ENCODE data around the gene TTC33.
"Not testable (repeated sequence)": the region's sequence is repeated elsewhere in the genome, so short reads cannot be mapped to it uniquely, and the experiment has no call there.

Gene TTC33

GRCh38 chr5:40779561-40779960 is 23.8 kb upstream of the TTC33 start:
- DNase-seq, result no peak

DNA sequence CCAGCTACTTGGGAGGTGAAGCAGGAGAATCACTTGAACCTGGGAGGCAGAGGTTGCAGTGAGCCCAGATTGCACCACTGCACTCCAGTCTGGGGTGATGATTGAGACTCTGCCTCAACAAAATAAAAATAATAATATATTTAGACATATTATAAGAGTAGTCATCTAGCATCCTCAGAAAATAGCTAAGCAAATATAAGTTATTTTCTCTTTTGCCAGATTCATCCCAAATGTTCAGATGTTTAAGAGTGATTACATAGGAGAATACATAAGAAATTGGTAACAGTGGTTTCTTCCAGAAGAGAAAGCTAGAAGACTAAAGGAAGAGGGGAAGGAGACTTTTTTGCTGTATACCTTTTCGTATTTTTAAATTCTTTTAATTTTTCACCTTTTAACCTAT is 22.4 kb upstream of the TTC33 start:
- DNase-seq, result no peak

DNA sequence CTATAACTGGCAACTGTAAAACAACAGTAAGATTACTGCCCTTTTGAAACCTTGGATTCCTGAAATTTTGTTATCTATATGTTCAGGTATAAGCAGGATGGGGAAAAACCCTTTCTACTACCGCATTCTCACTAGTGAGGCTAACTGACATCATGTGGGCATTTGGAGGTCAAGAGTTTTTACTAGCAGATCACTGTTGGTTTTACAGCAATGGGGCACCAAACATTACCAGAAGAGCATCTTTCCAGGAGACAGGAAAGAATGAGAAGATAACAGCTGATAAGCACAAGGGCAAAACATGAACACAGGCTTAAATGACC is 20.9 kb upstream of the TTC33 start:
- no peak for DNase-seq

DNA sequence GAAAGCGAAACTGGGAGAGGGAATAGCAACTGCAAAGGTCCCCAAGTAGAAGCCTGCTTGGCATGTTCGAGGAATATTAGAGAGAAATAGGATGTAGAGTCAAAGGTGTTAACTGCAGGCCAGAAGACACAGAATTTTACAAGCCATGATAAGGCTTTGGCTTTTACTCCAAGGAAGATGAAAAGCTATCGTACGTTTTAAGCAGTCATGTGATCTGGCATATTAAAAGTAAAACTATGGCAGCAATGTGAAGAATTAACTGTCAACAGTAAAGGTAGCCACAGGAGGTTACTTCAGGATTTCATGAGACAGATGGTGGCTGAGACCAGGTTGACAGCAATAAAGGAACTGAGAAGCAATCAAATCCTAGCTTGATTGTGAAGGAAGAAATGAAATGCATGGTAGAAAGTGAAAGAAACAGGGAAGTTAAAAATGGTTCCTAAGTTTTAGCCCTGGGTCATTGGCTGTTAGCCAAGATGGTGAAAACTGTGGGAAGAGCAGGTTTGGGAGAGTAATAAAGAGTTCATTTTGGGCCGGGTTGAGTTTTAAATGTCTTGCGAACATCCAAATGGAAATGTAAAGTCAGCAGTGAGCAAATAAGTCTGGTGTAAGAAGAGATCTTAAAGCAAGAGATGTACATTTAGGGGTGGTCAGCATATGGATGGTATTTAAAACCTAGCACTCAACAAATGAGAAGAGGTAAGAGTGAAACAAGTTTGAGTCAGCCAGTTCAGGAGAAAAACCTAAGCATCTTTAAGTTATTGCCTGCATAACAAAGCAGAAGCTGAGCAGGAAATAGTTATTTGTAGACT is 20.3 kb upstream of the TTC33 start:
- no peak for DNase-seq

DNA sequence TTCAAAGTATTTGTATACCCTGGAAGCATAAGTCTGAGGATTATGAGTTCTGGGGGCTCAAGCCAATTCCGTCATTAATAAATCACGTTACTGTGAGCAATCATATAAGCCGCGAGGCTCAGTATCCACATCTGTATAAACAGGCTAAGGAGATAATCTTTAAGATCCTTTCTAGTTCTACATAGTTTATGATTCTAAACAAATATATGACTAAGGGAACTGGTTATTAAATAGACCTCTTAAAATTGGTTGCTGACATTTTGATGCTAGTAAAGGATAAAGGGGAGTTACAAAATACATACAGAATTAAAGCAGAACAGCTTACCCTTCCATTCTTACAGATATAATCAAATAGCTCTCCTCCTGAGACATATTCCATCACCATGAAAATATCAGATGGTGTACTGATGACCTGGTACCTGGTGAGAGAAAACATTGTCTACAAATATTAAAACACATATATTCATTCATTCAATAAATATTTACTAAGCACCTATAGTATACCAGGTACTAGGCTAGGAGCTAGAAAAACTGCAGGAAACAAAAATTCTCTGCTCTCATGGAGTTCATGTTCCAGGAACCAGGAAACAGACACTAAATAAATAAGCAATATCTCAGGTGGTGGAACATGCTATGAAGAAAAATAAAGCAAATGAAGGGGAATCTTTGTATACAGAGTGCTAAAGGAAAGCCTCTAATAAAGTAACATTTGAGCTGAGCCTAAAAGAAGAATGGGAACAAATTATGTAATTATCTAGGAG is 19.5 kb upstream of the TTC33 start:
- no peak for DNase-seq

GRCh38 chr5:40774623-40775022 is 18.9 kb upstream of the TTC33 start:
- DNase-seq, result no peak

DNA sequence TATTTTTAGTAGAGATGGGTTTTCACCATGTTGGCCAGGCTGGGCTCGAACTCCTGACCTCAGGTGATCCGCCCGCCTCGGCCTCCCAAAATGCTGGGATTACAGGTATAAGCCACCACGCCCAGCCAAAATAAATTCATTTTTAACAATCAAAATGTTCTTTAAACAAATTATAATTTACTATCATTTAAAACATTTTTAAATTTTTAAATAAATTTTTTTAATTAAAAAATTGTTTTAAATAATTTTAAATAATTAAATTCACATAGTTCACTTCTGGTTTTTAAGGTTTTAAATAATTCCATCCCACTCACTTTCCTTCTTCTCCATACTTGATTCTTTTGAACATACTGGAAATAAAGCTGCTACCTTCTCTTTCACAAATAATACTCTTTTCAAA is 15.0 kb upstream of the TTC33 start:
- DNase-seq, result no peak

DNA sequence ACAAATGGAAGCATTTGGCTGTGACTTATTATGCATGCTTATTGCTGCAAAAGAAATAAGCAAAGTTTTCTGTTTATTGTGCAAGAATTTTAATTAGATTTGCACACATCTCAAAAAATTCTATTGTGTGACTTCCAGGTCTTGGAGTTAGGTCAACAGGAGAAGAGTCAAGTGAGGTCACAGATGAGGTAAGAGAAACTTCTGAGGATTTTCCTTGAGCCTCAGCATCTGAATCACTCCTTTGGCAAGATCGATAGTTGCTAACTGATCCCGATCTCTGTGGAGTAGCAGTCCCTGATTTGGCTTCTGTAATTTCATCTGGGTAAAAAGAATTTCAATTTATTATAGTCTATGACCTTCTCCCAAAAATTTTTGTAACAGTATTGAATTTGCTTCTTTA is 6.9 kb upstream of the TTC33 start:
- no peak for DNase-seq

DNA sequence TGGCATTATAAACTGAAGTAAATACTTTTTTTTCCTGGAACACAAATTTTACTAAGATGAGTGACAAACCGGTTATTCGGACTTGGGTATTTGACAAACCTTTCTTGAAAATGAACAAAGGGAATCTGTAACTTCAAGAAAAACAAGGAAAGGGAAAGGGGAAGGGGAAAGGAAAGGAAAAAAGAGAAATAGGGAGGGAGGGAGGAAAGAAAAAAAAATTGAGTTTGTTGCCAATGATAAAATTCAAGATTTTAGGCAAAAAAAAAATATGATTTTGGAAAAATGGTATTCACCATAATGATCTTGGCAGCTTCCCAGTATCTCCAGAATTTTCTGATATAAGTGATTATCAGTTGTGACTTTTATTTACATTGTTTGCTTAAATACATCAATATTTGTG is 1.6 kb upstream of the TTC33 start:
- no peak for DNase-seq

GRCh38 chr5:40755093-40755406 is 711 bp downstream of the TTC33 start:
- peak; percentile 87 for DNase-seq

DNA sequence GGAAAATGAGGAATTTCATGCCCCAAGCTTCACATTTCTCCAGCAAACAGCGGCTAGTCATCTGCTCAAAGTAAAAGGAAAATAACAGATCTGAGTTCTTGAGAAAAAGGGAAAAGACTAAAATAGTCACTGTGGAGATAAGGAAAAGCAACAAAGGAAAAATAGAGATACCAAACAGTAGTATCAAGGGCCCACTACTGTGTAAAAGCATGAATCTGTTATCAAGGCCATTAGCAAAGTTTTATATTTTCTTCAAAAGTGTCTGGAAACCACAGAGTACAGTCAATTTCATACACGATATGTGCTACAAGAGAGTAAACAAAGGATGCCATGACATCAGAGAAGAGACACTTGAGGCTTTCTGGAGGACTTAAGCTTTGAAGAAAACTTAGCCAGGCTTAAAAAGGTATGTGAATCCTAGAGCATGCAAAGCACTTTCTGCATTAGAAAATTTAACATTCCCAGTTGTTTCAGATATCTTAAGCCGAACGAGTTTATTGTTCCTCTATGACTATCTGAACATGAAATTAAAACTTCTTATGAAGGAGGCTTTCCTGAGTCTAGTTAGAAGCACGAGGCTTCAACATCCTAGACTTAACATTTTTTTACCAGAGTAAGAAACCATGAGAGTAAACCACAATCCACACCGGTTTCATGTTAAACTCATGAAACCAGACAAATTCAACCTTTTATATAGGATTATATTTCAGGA is 1.2 kb downstream of the TTC33 start:
- no peak for DNase-seq

- peak; percentile 16 for DNase-seq
These were observed 9.1 kb downstream of the TTC33 start for GRCh38 chr5:40746703-40747102.

DNA sequence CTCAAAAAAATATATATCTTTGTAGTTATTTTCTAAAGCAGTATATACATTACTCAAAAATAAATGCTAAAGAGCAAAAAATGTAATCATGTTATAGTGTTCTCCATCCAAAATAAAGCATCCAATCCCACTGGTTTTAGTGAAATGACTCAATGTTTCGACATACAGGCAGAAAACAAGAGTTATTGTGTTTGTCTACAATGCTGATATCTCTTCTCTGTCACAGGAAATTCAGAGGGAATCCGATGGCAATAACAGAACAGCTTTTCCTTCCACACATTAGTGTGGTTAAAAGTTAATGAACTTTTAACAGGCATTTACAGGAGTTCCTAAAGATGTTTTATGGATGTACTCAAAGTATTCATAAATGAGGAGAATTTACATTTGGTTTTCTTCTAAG is 12.0 kb downstream of the TTC33 start:
- no peak for DNase-seq

- DNase-seq, result no peak
These were observed 17.3 kb downstream of the TTC33 start for GRCh38 chr5:40738502-40738901.

- DNase-seq, result peak; percentile 48
These were observed 19.5 kb downstream of the TTC33 start for GRCh38 chr5:40736103-40736875.

DNA sequence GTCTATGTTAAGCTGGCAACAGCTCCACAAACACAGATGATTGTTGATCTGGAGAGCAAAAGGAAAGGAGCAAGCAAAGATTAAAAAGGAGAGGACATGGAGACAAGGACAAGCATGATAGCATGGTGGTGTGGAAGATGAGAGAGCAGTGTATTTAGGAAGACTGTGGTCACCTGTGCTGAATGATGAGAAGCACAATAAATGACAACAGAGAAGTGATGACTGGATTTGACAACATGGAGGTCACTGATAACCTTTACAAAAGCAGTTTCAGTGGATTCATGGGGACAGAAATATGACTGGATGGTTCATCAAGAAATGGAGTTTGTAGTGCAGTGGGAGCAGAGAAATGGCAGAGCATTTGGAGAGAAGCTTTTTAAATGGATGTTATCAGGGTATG is 20.2 kb downstream of the TTC33 start:
- no peak for DNase-seq

DNA sequence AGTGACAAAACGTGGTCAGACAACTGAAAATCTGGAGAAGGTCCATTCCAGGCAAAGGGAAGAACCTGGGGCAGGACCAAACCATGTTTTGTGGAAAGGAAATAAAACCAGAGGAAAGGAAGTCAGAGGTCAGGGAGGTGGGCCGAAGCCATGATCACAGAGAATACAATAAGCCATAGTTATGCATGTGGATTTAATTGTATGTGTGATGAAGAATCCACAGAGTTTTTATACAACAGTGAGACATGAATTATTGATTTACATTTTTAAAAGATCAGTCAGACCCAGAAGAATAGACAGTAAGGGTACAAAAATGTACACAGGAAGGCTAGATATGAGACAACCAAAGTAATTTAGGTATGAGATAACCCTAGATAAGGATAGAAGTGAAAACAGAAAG is 20.8 kb downstream of the TTC33 start:
- DNase-seq, result no peak

GRCh38 chr5:40733879-40734563 is 21.7 kb downstream of the TTC33 start:
- no peak for DNase-seq

DNA sequence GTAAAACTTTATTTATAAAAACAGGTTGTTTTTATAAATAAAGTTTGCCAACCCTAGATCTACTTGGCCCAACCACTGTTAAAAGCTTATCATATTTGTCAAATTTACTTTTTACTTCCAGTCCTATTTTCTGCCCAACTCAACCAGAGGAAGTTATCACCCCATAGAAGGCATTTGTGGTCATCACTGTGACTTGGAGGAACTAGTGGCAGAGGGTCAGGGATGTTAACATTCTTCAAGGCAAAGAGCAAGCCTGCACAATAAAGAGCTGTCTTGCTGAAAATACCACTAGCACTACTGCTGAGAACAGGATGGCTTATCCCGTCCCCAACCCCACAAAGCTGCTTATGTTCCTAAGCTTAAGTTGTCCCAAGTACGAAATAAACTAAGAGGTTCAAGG is 22.3 kb downstream of the TTC33 start:
- DNase-seq, result no peak

- not testable (repeated sequence) for DNase-seq
These were observed 33.3 kb downstream of the TTC33 start for GRCh38 chr5:40722497-40722911.

- no peak for DNase-seq
These were observed 35.7 kb downstream of the TTC33 start for GRCh38 chr5:40720069-40720468.

GRCh38 chr5:40717281-40717680 is 38.5 kb downstream of the TTC33 start:
- DNase-seq, result no peak

DNA sequence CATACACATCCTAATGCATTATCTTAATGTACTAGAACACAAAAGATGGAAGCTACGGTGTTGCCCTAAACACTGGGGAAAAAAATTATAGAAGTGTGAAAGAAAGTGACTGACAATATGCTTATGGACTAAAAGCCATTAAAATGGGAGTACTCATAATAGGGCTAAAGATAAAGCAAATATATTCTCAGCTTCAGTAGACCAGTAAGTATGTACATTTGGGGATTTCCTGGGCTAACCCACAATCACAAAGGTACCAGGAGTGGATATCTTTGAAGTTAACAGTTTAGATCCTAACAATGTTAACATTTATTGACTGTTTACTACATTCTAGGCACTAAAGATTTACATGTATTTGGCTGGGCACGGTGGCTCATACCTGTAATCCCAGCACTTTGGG is 39.2 kb downstream of the TTC33 start:
- no peak for DNase-seq

Data from NCI-H2227 treated with DMSO at 0.1 percent for 48 hours (cell line).